ENCODE results near the gene GATA6.

GATA6 gene

GRCh38 chr18:22167091-22167470 lies 2.3 kb upstream of the GATA6 start:
- no peak for DNase-seq

DNA sequence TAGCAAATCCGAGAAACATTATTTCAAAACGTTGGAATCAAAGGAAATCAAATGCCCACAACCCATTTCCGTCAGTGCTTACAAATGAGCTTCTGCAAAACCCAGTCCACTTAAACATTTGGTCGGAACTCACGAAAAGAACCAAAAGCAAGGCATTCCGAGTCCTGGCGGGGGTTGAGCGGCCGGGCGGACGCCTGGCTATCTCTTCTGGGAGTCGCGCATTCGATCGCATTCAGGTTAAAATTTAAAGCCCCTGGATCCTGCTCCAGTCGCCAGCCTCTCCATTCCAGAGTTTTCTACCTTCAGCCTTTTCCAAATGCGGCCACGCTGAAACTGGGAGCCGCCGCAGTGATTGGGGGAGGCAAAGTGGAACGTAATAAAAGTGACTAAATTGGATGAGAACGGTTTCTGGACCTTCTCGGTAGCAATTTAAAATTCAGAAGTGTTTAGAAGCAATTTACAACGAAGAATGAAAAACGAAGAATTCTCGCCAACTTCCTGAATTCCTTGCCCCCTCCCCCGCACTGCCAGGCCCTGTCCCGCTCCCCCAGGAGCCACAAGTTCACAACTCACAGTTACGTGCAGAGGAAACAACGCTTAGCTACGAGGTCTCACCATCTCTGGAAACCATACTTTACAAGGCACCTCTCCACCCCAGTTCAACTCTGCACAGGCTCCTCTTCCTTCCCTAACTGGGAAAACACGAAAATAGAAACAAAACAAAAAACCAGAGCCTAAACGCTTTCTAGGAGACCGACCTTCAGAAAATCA lies 1.7 kb upstream of the GATA6 start:
- DNase-seq = peak; percentile 78

DNA sequence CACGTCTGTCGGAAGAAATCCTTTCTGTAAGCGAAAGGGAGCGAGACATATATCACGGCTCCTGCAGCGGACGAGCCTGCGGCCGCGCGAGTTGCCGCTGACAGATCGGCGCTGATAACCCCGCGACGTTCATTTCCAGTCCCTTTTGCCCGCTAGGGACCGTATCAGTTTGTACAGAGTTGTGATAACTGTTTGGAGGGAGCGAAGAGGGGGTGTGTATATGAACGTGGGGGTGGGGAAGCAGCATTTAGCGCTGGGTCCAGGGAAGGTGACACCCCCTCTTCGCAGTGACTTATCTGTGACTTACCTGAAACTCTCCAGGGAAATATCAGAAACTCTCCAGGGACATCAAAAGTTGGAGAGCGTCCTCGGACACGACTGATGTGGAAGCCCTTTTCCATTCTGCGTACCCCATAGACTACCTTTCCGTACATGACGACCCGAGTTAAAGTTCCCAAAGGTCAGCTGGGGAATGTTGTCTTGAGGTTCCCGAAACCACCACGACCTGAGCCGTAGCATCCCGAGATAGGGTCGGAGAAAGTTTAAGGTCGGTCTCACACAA lies 948 bp upstream of the GATA6 start:
- DNase-seq = peak; percentile 50

DNA sequence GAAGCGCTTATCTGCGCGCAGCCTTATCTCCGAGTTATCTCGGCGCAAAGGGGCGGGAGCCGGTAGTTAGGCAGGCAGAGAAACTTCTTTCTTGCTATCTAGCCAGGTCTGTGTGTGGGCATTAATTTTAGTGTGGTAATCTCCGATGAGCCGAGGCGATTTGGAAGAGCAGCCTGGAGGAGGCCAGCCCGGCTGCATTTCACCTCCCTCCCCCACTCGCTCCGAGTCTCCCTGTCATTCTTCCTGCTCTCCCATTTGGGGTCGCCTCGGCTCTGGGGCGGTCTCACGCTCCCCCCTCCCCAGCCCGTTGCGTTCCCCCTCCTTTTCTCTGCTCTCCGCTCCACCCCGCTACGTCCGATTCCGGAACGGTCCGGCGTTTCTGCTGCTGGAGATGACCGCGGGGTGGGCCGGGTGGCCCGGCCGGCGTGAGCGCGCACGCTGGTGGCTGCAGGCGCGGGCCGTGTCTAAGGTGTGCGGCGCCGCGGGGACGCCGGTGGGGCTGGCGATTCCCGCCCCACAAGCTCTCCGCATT lies 566 bp downstream of the GATA6 start:
- DNase-seq = peak; percentile 79

GRCh38 chr18:22170421-22171257 lies 1.2 kb downstream of the GATA6 start:
- DNase-seq = peak; percentile 83

DNA sequence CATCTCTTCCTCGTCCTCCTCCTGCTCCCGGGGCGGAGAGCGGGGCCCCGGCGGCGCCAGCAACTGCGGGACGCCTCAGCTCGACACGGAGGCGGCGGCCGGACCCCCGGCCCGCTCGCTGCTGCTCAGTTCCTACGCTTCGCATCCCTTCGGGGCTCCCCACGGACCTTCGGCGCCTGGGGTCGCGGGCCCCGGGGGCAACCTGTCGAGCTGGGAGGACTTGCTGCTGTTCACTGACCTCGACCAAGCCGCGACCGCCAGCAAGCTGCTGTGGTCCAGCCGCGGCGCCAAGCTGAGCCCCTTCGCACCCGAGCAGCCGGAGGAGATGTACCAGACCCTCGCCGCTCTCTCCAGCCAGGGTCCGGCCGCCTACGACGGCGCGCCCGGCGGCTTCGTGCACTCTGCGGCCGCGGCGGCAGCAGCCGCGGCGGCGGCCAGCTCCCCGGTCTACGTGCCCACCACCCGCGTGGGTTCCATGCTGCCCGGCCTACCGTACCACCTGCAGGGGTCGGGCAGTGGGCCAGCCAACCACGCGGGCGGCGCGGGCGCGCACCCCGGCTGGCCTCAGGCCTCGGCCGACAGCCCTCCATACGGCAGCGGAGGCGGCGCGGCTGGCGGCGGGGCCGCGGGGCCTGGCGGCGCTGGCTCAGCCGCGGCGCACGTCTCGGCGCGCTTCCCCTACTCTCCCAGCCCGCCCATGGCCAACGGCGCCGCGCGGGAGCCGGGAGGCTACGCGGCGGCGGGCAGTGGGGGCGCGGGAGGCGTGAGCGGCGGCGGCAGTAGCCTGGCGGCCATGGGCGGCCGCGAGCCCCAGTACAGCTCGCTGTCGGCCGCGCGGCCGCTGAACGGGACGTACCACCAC lies 2.1 kb downstream of the GATA6 start:
- DNase-seq = no peak

- no peak for DNase-seq
These were observed 2.8 kb downstream of the GATA6 start for GRCh38 chr18:22172120-22172582.

DNA sequence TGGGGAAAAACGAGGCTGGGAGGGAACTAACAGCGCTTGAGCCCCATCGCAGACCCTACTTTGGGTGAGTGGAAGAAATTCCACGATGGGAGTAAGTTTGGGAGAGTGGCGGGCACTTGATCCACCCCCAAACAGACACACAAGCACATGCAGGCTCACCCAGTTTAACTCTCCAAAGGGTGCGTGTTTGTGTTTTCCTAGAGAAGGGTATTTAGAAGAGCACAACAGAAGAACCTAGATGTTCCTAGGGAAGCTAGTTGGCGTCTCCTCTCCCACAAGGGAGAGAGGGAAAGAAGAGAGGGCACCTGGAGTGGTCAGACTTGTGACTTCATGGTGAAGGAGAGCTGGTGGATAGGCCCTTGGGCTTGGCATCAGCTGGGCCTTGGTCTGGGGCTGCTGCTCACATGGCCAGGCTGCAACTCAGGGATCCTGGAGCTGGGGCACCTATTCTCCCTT lies 3.2 kb downstream of the GATA6 start:
- DNase-seq = no peak

DNA sequence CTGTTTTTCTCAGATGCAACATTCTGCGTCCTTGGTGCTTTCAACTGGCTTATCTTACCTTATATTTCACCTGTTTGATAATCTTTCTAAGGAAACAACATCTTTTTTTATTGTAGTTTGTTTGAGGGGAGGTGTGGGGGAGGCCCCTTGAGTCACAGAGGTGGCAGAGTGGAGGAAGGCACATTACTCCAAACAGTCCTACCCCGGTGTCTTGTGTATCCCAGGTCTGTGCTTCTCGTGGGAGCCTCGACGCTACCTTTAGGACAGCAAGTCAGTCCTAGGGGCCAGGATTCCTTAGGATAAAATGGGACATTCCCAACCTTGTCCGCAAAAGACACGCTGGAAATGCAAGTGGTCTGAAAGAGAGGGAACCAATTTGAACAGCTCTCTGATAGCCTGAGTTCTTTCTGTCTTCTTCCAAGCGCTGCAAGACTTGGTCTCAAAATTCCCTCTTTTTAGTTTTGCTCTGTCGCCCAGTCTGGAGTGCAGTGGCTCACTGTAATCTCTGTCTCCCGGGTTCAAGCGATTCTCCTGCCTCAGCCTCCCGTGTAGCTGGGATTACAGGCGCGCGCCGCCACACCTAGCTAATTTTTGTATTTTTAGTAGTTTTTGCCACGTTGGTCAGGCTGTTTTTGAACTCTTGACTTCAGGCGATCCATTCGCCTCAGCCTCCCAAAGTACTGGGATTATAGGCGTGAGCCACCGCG lies 4.0 kb downstream of the GATA6 start:
- no peak for DNase-seq

GRCh38 chr18:22173928-22174301 lies 4.5 kb downstream of the GATA6 start:
- DNase-seq = no peak

- peak; percentile 55 for DNase-seq
These were observed 5.2 kb downstream of the GATA6 start for GRCh38 chr18:22174341-22175145.

- DNase-seq = no peak
These were observed 6.0 kb downstream of the GATA6 start for GRCh38 chr18:22175346-22175745.

- no peak for DNase-seq
These were observed 7.3 kb downstream of the GATA6 start for GRCh38 chr18:22176420-22177326.

DNA sequence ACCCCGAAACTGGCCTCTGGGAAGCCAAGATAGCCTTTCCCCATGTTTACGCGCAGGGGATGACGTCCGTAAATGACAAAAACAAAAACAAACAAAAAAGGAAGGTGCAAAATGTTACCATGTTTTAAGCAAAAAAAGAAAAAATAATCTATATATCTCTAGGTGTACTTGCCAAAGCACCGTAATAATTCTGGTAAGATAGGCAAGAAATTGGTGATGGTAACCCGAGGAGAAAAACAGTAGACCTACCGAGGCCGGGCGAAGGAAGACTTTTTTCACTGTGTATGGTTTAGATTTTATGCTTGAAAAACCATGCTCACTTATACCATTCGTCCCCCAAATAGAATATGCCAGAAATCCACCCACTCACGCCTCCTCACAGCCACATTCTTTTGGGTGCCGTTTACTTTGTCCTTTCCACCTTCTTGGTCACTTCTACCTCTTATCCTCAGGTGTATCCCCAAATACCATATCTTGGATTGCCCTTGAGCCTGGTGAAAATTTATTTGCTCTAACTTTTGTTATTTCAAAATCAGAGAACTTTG lies 8.0 kb downstream of the GATA6 start:
- no peak for DNase-seq

GRCh38 chr18:22179174-22179573 lies 9.8 kb downstream of the GATA6 start:
- peak; percentile 41 for DNase-seq

DNA sequence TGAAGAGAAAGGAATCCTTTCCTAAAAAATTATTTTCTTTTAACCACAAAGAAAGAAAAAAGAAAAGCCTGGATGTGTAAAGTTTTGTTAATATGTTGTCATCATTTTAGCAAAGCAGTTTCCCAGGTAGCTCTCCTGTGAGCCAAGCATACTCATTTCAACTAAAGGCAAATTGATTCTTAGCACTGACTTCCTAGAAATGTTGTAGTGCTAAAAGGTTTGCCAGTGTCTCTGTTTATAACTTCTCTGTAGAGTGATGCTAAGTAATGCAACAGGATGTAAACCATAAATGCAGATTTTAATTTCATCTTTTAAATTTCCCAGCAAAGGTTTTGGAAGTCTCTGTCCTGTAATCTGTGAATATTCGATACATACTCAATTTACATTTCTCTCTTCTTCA lies 10.2 kb downstream of the GATA6 start:
- DNase-seq = no peak

DNA sequence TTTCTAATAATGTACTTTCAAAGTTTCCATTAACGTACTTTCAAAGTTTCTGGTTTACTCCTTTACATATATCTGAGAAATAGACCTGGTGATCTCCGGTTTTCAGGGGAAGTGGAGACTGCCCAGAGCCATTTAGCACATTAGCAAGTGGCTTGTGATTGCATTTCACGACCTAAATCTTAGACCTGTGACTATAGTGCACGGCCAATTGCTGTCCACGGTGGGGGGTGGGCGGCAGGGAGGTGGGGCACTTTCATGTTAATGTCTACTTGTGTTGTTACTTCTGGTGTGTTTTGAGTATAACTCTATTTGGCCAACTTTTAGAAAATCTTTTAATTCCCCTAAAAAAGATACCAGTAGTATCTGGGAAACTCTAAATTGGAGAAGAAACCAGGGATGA lies 11.3 kb downstream of the GATA6 start:
- DNase-seq = no peak

GRCh38 chr18:22182884-22183697 lies 13.7 kb downstream of the GATA6 start:
- peak; percentile 77 for DNase-seq
